HG02571 (cell line): Measurements from ENCODE around the gene STAMBP.

ENCODE experiments used
- ATAC-seq: cut with Tn5 transposase; IDR thresholded peaks from one replicate; pipeline ENCODE4 v1.9.1; 2021; ENCODE audit warnings: mild to moderate bottlenecking, moderate library complexity; ENCODE audit not compliant: unreplicated experiment

The STAMBP gene

DNA sequence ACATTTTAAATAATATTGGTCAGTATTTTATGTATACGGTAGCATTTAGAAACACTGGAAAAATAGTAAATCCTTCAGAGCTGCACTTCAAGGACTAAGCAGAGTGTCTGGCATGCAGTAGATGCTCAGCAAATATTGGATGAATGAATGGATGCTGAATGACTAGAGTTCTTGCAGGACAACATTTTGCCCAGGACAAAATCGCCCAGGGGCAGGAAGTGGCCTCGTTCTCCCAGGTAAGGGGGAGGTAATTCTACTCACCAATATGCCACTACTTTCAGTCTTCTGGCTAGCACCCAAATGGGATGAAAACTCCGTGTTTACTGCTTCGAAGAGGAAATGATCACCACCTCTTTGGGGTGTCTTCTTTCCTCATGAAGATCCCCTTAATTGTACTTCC is 93.9 kb downstream of the STAMBP start:
- no peak for ATAC-seq
